Mucosa of stomach (tissue), 1 donor: ENCODE measurements around the gene ATF5.

Experiments used
- H3K27me3 ChIP-seq: one replicate; pipeline ENCODE4 v1.7.0; 2013; ENCODE audit warnings: mild to moderate bottlenecking, low read length; ENCODE audit not compliant: control insufficient read depth, insufficient read depth
- H3K36me3 ChIP-seq: one replicate; pipeline ENCODE4 v1.7.0; 2013; ENCODE audit warnings: low read length; ENCODE audit not compliant: control insufficient read depth, insufficient read depth
- H3K4me1 ChIP-seq: one replicate; pipeline ENCODE4 v1.7.0; 2013; ENCODE audit warnings: mild to moderate bottlenecking, low read length; ENCODE audit not compliant: control insufficient read depth, insufficient read depth
- H3K4me3 ChIP-seq: one replicate; pipeline ENCODE4 v1.7.0; 2013; ENCODE audit warnings: low read length
- H3K9ac ChIP-seq: one replicate; pipeline ENCODE4 v1.7.0; 2013; ENCODE audit warnings: mild to moderate bottlenecking, low read length, moderate library complexity
- H3K9me3 ChIP-seq: one replicate; pipeline ENCODE4 v1.7.0; 2013; ENCODE audit warnings: mild to moderate bottlenecking, low read length, moderate library complexity; ENCODE audit not compliant: control insufficient read depth
- donor health status: Pancreatic carcinoma.

Gene ATF5

GRCh38 chr19:49896863-49897621, 32.0 kb upstream of the ATF5 start, which contains the start of gene IL4I1:
TSS of gene IL4I1 (minus strand) at chr19:49896887. CDS start at chr19:49896160, 727 bp downstream.
- Histone ChIP-seq H3K36me3 (no peaks in the 10 kb centered on the region), H3K9ac (no peak within 1 kb of the TSS), H3K4me1 (peaks cover 6% of the 10 kb centered on the region), H3K4me3 (no peak within 1 kb of the TSS), H3K9me3 (no peaks in the 10 kb centered on the region), H3K27me3 (peaks cover 3% of the 10 kb centered on the region)

DNA sequence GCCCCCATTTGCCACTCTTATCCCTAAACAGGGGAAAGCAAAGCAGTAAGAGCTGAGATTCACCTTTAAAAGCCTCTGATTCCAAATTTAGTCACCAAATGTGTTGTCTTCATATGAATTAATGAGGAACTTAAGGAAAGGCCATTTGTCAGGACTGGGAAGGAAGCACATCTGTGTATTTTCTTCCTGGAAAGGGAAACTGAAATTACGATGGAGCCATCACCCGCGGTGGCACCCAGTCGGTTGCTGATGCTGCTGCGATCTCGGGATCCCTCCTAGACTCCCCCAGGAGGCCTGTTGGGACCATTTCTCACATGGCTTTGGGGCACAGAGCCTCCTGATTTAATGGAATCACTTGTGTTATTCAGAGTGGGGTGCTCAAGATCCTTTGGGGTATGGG, 24.9 kb upstream of the ATF5 start:
- Histone ChIP-seq H3K9me3 (no peaks in the 10 kb centered on the region), H3K27me3 (no peaks in the 10 kb centered on the region), H3K36me3 (no peaks in the 10 kb centered on the region), H3K4me3 (no peak overlapping the region), H3K9ac (no peak overlapping the region), H3K4me1 (no peaks in the 10 kb centered on the region)

GRCh38 chr19:49906879-49907564, 22.0 kb upstream of the ATF5 start:
- no peak overlapping the region for H3K4me3 ChIP-seq
- H3K9me3 ChIP-seq, result no peaks in the 10 kb centered on the region
- H3K27me3 ChIP-seq, result no peaks in the 10 kb centered on the region
- H3K4me1 ChIP-seq, result peaks cover 3% of the 10 kb centered on the region
- no peak overlapping the region for H3K9ac ChIP-seq
- no peaks in the 10 kb centered on the region for H3K36me3 ChIP-seq

DNA sequence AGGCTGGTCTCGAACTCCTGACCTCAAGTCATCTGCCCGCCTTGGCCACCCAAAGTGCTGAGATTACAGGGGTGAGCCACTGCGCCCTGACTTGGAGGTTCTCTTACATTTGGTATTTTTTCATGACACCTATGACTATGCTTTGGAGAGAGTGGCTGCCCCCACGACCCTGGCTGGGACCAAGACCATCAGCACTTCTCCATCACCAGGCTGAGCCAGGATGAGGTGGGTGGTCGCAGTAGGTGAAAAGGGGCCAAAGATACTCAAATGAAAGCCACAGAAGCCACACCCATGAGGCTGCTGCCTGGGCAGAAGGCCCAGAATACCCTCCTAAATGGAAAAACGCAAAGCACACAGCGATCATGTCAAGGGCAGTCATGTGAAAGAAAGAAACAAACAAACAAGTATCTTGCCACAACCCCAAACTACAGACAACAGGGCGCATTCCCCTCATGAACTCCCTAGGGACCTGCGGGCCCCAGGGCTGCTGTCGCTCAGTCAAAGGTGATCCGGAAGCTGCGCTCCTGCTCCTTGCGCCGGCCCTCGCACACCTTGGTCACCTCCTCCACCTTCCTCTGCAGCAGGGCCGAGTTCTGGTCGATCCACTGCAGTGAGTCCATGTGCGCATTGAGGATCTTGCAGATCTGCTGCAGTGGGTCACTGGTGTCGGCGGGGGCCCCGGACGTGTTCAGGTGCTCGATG, 21.1 kb upstream of the ATF5 start:
- H3K27me3 ChIP-seq, result no peaks in the 10 kb centered on the region
- H3K9me3 ChIP-seq, result no peaks in the 10 kb centered on the region
- no peak overlapping the region for H3K9ac ChIP-seq
- peaks cover 3% of the 10 kb centered on the region for H3K36me3 ChIP-seq
- peaks cover 3% of the 10 kb centered on the region for H3K4me1 ChIP-seq
- H3K4me3 ChIP-seq, result no peak overlapping the region

GRCh38 chr19:49908480-49909420, 20.3 kb upstream of the ATF5 start:
- H3K4me3 ChIP-seq, result no peak overlapping the region
- no peaks in the 10 kb centered on the region for H3K9me3 ChIP-seq
- H3K9ac ChIP-seq, result no peak overlapping the region
- H3K36me3 ChIP-seq, result peaks cover 8% of the 10 kb centered on the region
- no peaks in the 10 kb centered on the region for H3K27me3 ChIP-seq
- peaks cover 3% of the 10 kb centered on the region for H3K4me1 ChIP-seq

DNA sequence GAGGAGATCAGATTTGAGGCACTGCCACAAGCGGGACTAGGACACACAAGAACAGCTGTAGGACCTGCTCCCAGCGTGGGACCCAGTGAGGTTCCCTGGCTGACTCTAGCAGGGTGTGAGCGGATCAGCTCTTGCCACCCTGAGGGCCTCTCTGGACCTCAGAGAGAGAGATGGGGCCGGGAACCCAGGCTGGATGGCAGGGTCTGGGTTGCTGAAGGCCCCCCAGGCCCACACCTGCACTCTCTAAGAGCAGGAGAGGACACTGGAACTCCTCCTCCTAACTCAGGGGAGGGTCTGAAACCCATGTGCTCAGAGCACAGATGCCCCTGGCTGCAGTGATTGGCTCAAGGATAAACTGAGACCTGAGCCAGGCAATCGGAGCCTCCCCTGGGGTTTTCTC, 18.8 kb upstream of the ATF5 start:
- Histone ChIP-seq H3K36me3 (peaks cover 8% of the 10 kb centered on the region), H3K4me3 (no peak overlapping the region), H3K27me3 (no peaks in the 10 kb centered on the region), H3K9ac (no peak overlapping the region), H3K4me1 (peaks cover 3% of the 10 kb centered on the region), H3K9me3 (no peaks in the 10 kb centered on the region)

- peaks cover 3% of the 10 kb centered on the region for H3K4me1 ChIP-seq
- H3K27me3 ChIP-seq, result no peaks in the 10 kb centered on the region
- H3K36me3 ChIP-seq, result peaks cover 8% of the 10 kb centered on the region
- H3K4me3 ChIP-seq, result no peak overlapping the region
- H3K9ac ChIP-seq, result no peak overlapping the region
- no peaks in the 10 kb centered on the region for H3K9me3 ChIP-seq
These were observed 17.4 kb upstream of the ATF5 start for GRCh38 chr19:49911381-49912145.

DNA sequence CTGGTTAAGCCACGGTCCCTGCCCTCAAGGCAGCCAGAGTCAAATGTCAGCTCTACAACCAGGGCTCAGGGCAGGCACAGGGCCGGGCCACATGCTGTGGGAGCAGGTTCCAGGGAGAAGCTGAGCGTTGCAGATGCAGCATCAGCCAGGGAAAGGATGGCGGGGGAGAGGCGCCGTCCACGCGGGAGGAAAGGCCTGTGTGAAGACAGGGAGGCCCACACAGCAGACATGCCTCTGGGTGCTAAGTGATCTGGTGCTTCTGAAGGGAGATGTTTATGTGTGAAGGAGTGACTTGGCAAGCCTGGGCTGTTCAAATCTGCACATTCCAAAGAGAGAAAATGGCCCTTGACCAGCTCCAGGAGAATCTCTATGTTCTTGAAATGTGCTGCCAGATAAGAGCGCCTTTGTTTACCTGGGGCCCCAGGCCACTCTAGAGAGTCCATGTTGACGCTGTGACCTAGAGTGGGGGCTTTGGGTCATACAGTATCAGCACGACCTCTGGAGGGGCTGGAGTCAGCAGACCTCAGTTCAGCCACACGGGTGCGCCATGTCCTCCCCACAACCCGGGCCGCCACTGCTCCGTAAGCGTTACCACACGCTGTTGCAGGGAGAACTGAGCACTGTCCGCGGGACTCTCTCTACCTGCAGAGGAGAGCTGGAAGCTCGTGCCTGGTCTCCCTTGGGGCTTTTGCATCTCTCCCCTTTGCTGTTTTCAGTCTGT, 15.9 kb upstream of the ATF5 start:
- no peak overlapping the region for H3K4me3 ChIP-seq
- peaks cover 3% of the 10 kb centered on the region for H3K4me1 ChIP-seq
- H3K9me3 ChIP-seq, result no peaks in the 10 kb centered on the region
- no peaks in the 10 kb centered on the region for H3K27me3 ChIP-seq
- H3K36me3 ChIP-seq, result peaks cover 8% of the 10 kb centered on the region
- no peak overlapping the region for H3K9ac ChIP-seq

GRCh38 chr19:49913720-49914119, 15.3 kb upstream of the ATF5 start:
- Histone ChIP-seq H3K4me1 (peaks cover 3% of the 10 kb centered on the region), H3K36me3 (peaks cover 8% of the 10 kb centered on the region)

GRCh38 chr19:49915271-49915670, 13.7 kb upstream of the ATF5 start:
- Histone ChIP-seq H3K4me1 (peaks cover 3% of the 10 kb centered on the region), H3K27me3 (no peaks in the 10 kb centered on the region), H3K4me3 (no peak overlapping the region), H3K36me3 (peaks cover 8% of the 10 kb centered on the region), H3K9me3 (no peaks in the 10 kb centered on the region), H3K9ac (no peak overlapping the region)

More at GRCh38 chr19:49913720-49914119, 15.3 kb upstream of the ATF5 start:
- Histone ChIP-seq H3K27me3 (no peaks in the 10 kb centered on the region), H3K9ac (no peak overlapping the region), H3K4me3 (no peak overlapping the region), H3K9me3 (no peaks in the 10 kb centered on the region)
